ENCODE results near the gene ANKRD35. TPM values are rescaled to one million over a fixed set of nuclear protein-coding genes. Genes with fewer than 3 reads are reported as not detected.

The ANKRD35 gene
- total and polyA plus RNA-seq, 4 donors = 3.8 to 23.6 (median 7.8) TPM

DNA sequence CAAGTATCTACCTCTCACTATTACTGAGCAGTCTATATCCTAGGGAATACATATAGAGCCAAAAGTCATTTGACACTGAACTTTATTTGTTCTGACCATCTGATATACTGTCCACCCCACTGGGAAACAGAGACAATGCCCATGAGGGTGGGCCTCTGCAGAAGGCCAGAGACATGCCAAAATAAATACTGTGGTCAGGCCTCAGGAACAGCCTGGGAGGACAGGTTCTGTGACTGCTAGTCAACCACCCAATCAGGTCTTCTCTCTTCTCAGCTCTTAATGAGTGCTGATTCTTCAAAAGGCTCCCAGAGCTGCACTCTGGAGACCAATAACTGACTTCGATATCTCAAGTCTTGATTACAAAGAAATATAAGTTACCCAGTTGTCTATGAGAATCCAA, 5.5 kb upstream of the ANKRD35 start:
- H3K27ac ChIP-seq (ENCODE audit: low read depth in 1 of 2, low read length in 2 of 2) = peak overlapping the region; percentile 84 to 94
- ATAC-seq (ENCODE audit: low FRiP score) = no peak
- WGBS, 2 donors = 11 to 23% methylated on average over 1 of the region's 1 CpG
- no peak overlapping the region for H3K4me3 ChIP-seq (ENCODE audit: low read length in 2 of 2)
- intact Hi-C loops (cut with DNase I) = loop anchor here (2.0 to 10.0 kb wide), 2 partner anchors 20 to 124 kb away; partner anchors contain the start of gene ITGA10 (in 1 of the 2)
- no peaks in the 10 kb centered on the region for H3K27me3 ChIP-seq (ENCODE audit: control insufficient read depth in 1 of 2, insufficient read depth in 2 of 2, low read length in 1 of 2)
- H3K9me3 ChIP-seq (ENCODE audit: control insufficient read depth, low read length) = no peaks in the 10 kb centered on the region
- DNase-seq = no peak
- H3K4me1 ChIP-seq (ENCODE audit: control insufficient read depth in 1 of 2, insufficient read depth in 2 of 2, low read length in 2 of 2) = peaks cover 6% of the 10 kb centered on the region in 2 donors
- peaks cover 2% of the 10 kb centered on the region in 2 donors for H3K36me3 ChIP-seq (ENCODE audit: control insufficient read depth in 1 of 2, insufficient read depth in 2 of 2, low read length in 1 of 2)

DNA sequence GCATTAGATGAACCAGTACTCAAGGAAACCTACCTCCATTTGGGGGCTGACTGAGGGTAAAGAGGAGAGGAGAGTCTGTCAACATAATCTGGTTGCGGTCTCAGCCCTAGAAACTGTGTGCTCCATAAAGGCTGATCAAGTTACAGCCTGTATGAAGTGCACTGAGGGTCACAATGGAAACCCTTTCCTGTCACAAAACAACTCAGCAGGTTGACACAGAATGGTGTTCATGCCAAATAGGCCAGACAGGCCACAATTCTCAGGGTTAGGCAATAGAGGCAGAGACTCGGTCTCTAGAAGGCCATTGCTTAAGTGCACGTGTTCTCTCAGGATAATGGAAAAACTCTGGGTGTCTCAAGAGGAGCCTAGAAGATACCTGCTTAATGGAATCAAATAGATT, 4.1 kb upstream of the ANKRD35 start:
- ATAC-seq (ENCODE audit: low FRiP score) (no peak), DNase-seq (no peak)
- intact Hi-C loops (cut with DNase I) = loop anchor here (2.0 to 10.0 kb wide), 2 partner anchors 21 to 125 kb away; partner anchors contain the start of gene ITGA10 (in 1 of the 2)
- Histone ChIP-seq H3K36me3 (ENCODE audit: control insufficient read depth in 1 of 2, insufficient read depth in 2 of 2, low read length in 1 of 2) (peaks cover 0 to 2% of the 10 kb centered on the region in 2 donors), H3K27me3 (ENCODE audit: control insufficient read depth in 1 of 2, insufficient read depth in 2 of 2, low read length in 1 of 2) (no peaks in the 10 kb centered on the region), H3K27ac (ENCODE audit: low read depth in 1 of 2, low read length in 2 of 2) (peak overlapping the region in 1 of 2 donors; percentile 68), H3K4me1 (ENCODE audit: control insufficient read depth in 1 of 2, insufficient read depth in 2 of 2, low read length in 2 of 2) (peaks cover 6% of the 10 kb centered on the region in 2 donors), H3K9me3 (ENCODE audit: control insufficient read depth, low read length) (no peaks in the 10 kb centered on the region), H3K4me3 (ENCODE audit: low read length in 2 of 2) (no peak overlapping the region)
- WGBS, 2 donors = 87 to 94% methylated on average over 3 of the region's 3 CpGs

DNA sequence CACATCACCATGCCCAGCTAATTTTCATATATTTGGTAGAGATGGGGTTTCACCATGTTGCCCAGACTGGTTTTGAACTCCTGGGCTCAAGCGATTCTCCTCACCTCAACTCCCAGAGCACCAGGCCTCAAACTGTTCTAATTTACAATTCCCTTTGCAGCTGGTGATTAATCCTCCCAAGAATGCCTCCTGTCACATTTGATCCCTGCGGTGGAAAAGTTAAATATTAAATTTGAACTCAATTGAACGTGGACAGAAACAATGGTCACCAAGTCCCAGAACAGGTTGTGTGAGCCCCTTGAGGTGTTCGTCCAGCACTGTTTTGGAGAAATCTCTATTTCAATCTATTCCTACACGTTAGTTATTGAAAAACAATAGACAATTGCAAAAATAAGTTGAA, 2.0 kb upstream of the ANKRD35 start:
- no peak overlapping the region for H3K4me3 ChIP-seq (ENCODE audit: low read length in 2 of 2)
- H3K4me1 ChIP-seq (ENCODE audit: control insufficient read depth in 1 of 2, insufficient read depth in 2 of 2, low read length in 2 of 2) = peaks cover 0 to 6% of the 10 kb centered on the region in 2 donors
- H3K36me3 ChIP-seq (ENCODE audit: control insufficient read depth in 1 of 2, insufficient read depth in 2 of 2, low read length in 1 of 2) = no peaks in the 10 kb centered on the region
- DNase-seq = no peak
- ATAC-seq (ENCODE audit: low FRiP score) = no peak
- 49 to 59% methylated on average over 5 of the region's 5 CpGs for WGBS, 2 donors
- no peaks in the 10 kb centered on the region for H3K27me3 ChIP-seq (ENCODE audit: control insufficient read depth in 1 of 2, insufficient read depth in 2 of 2, low read length in 1 of 2)
- no peak overlapping the region for H3K27ac ChIP-seq (ENCODE audit: low read depth in 1 of 2, low read length in 2 of 2)
- H3K9me3 ChIP-seq (ENCODE audit: control insufficient read depth, low read length) = no peaks in the 10 kb centered on the region
- intact Hi-C loops (cut with DNase I) = no loop called here

DNA sequence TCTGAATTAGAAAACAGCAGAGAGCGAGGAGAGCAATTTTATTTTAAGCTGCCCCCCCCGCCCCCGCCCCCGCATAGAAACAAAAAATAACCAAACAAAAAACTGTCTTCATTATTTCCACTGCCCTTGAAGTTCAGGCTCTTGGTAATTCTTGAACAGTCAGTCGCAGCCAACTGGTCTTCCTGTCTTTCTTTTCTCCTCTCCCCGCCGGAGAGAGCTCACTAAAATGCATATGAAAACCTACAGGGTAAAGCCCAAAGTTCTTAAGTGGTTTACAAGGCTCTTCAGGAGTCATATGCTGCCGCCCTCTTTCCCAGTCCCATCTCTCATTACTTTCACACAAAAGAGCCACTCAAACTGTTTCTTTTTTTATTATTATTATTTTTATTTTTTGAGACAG, 1.1 kb upstream of the ANKRD35 start:
- intact Hi-C loops (cut with DNase I) = no loop called here
- WGBS, 2 donors = 43 to 52% methylated on average over 8 of the region's 8 CpGs
- Histone ChIP-seq H3K4me1 (ENCODE audit: control insufficient read depth in 1 of 2, insufficient read depth in 2 of 2, low read length in 2 of 2) (peaks cover 0 to 6% of the 10 kb centered on the region in 2 donors), H3K27ac (ENCODE audit: low read depth in 1 of 2, low read length in 2 of 2) (no peak overlapping the region), H3K36me3 (ENCODE audit: control insufficient read depth in 1 of 2, insufficient read depth in 2 of 2, low read length in 1 of 2) (no peaks in the 10 kb centered on the region), H3K9me3 (ENCODE audit: control insufficient read depth, low read length) (no peaks in the 10 kb centered on the region), H3K4me3 (ENCODE audit: low read length in 2 of 2) (no peak overlapping the region), H3K27me3 (ENCODE audit: control insufficient read depth in 1 of 2, insufficient read depth in 2 of 2, low read length in 1 of 2) (no peaks in the 10 kb centered on the region)
- ATAC-seq (ENCODE audit: low FRiP score) = no peak
- DNase-seq = no peak

DNA sequence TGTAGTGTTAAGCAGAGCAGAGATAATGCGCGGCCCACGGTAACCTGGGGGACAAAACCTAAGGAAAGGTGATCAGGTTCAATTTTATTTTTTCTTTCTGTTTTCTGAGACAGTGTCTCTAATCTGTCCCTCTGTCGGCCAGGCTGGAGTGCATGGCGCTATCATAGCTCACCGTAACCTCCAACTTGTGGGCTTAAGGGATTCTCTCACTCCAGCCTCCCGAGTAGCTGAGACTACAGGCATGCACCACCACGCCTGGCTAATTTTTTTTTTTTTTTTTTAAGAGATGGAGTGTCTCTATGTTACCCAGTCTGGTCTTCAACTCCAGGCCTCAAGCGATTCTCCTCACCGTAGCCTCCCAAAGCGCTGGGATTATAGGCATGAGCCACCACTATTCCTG, 724 bp upstream of the ANKRD35 start:
- Histone ChIP-seq H3K27me3 (ENCODE audit: control insufficient read depth in 1 of 2, insufficient read depth in 2 of 2, low read length in 1 of 2) (no peaks in the 10 kb centered on the region), H3K36me3 (ENCODE audit: control insufficient read depth in 1 of 2, insufficient read depth in 2 of 2, low read length in 1 of 2) (no peaks in the 10 kb centered on the region), H3K4me3 (ENCODE audit: low read length in 2 of 2) (peak overlapping the region; percentile 42 to 87), H3K4me1 (ENCODE audit: control insufficient read depth in 1 of 2, insufficient read depth in 2 of 2, low read length in 2 of 2) (peaks cover 0 to 4% of the 10 kb centered on the region in 2 donors), H3K9me3 (ENCODE audit: control insufficient read depth, low read length) (no peaks in the 10 kb centered on the region), H3K27ac (ENCODE audit: low read depth in 1 of 2, low read length in 2 of 2) (no peak overlapping the region)
- 42 to 46% methylated on average over 11 of the region's 11 CpGs for WGBS, 2 donors
- intact Hi-C loops (cut with DNase I) = no loop called here
- DNase-seq = no peak
- peak; percentile 21 for ATAC-seq (ENCODE audit: low FRiP score)

DNA sequence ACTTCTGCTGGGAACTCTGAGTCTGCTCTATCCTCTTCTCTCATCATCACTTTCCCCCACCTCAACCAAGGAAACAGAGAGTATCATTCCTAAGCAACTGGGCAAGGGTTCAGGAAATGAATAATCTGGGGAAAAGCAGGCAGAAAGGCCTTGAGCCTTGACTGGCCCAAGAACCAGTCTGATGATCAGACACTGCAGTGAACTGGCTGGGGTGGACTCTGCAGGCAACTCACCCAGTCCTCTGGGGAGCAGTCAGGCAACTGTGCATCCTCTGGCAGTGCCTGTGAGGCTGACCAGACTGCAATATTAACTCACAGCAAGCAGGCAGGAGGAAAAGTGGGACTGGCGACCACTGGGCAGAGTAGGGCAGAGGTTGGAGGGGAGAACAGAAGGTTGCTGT, 991 bp downstream of the ANKRD35 start:
- intact Hi-C loops (cut with DNase I) = no loop called here
- H3K27me3 ChIP-seq (ENCODE audit: control insufficient read depth in 1 of 2, insufficient read depth in 2 of 2, low read length in 1 of 2) = no peaks in the 10 kb centered on the region
- no peak overlapping the region for H3K4me3 ChIP-seq (ENCODE audit: low read length in 2 of 2)
- 94 to 96% methylated on average over 1 of the region's 1 CpG for WGBS, 2 donors
- DNase-seq (no peak), ATAC-seq (ENCODE audit: low FRiP score) (no peak)
- no peaks in the 10 kb centered on the region for H3K4me1 ChIP-seq (ENCODE audit: control insufficient read depth in 1 of 2, insufficient read depth in 2 of 2, low read length in 2 of 2)
- no peaks in the 10 kb centered on the region for H3K9me3 ChIP-seq (ENCODE audit: control insufficient read depth, low read length)
- no peaks in the 10 kb centered on the region for H3K36me3 ChIP-seq (ENCODE audit: control insufficient read depth in 1 of 2, insufficient read depth in 2 of 2, low read length in 1 of 2)
- no peak overlapping the region for H3K27ac ChIP-seq (ENCODE audit: low read depth in 1 of 2, low read length in 2 of 2)

DNA sequence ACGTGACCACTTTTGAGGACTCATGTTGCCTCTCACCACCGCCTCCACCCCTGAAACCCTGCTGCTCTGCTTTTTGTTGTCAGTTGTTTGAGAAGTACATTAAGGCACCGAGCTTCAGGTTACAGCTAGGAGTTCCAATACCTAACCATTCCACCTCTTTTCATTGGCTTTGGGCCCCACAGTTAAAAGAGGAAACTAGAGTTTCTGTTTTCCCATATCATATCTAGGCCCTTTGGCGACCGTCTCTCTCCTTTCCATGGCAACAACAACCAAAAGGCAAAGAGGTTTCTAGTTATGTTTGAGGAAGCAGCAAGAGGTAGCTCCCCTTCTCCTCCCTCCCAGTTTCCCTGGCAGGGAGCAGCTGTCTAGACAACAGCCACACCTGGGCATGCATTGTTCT, 5.9 kb downstream of the ANKRD35 start:
- Histone ChIP-seq H3K27ac (ENCODE audit: low read depth in 1 of 2, low read length in 2 of 2) (no peak overlapping the region), H3K36me3 (ENCODE audit: control insufficient read depth in 1 of 2, insufficient read depth in 2 of 2, low read length in 1 of 2) (no peaks in the 10 kb centered on the region), H3K4me3 (ENCODE audit: low read length in 2 of 2) (no peak overlapping the region), H3K27me3 (ENCODE audit: control insufficient read depth in 1 of 2, insufficient read depth in 2 of 2, low read length in 1 of 2) (no peaks in the 10 kb centered on the region), H3K4me1 (ENCODE audit: control insufficient read depth in 1 of 2, insufficient read depth in 2 of 2, low read length in 2 of 2) (no peaks in the 10 kb centered on the region), H3K9me3 (ENCODE audit: control insufficient read depth, low read length) (no peaks in the 10 kb centered on the region)
- DNase-seq (no peak), ATAC-seq (ENCODE audit: low FRiP score) (no peak)
- intact Hi-C loops (cut with DNase I) = loop anchor here in 1 of 2 donors (10.0 kb wide), 1 partner anchor 75 kb away; the partner anchor contains the start of gene LIX1L
- 70 to 77% methylated on average over 5 of the region's 5 CpGs for WGBS, 2 donors

DNA sequence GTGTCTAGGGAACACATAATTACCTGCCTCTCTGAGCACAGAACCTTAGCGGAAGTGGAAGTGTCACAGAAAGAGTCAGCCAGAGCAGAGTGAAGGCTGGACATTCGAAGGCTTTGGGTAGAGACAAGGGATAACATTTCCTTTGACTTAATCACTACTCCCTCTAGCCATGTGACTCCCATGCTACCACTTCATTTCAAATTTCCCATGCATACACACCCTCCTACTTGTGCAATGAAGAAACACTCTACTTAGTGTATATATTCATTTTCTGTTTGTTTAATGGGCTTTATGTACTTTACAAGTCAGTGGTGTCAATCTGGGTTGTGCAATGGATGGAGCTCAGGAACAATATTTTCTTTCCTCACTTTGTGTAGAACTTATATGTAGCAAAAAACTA, 6.9 kb downstream of the ANKRD35 start:
- H3K4me1 ChIP-seq (ENCODE audit: control insufficient read depth in 1 of 2, insufficient read depth in 2 of 2, low read length in 2 of 2) = no peaks in the 10 kb centered on the region
- no peaks in the 10 kb centered on the region for H3K9me3 ChIP-seq (ENCODE audit: control insufficient read depth, low read length)
- ATAC-seq (ENCODE audit: low FRiP score) = no peak
- H3K4me3 ChIP-seq (ENCODE audit: low read length in 2 of 2) = no peak overlapping the region
- no peak for DNase-seq
- H3K27ac ChIP-seq (ENCODE audit: low read depth in 1 of 2, low read length in 2 of 2) = no peak overlapping the region
- 85 to 94% methylated on average over 2 of the region's 2 CpGs for WGBS, 2 donors
- intact Hi-C loops (cut with DNase I) = loop anchor here in 1 of 2 donors (10.0 kb wide), 1 partner anchor 76 kb away; the partner anchor contains the start of gene LIX1L
- H3K27me3 ChIP-seq (ENCODE audit: control insufficient read depth in 1 of 2, insufficient read depth in 2 of 2, low read length in 1 of 2) = no peaks in the 10 kb centered on the region
- H3K36me3 ChIP-seq (ENCODE audit: control insufficient read depth in 1 of 2, insufficient read depth in 2 of 2, low read length in 1 of 2) = no peaks in the 10 kb centered on the region

DNA sequence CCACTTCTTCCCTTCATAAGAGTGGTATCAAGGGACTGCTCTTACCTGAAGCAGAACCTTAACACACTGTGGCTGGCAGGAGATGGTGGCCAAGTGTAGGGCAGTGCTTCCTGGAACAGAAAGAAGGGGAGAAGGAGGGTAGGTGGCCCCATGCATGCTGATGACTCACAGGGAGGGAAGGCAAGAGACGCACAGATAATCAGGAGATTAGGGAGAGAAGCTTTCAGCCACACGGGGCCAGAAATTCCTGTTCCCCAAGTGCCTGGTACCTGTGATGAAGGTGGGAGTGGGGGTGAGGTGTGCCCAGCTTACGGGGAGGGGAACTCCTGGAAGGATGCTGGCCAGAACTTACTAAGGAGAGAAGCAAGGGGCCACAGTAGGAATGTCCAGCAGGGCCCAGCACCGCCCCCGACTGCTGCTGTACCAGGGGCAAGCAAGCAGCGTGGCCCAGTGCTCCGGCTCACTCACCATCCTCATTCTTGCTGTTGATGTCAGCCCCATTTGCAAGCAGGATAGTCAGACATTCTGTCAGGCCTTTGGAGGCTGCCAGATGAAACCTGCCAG, 7.7 kb downstream of the ANKRD35 start:
- Histone ChIP-seq H3K27ac (ENCODE audit: low read depth in 1 of 2, low read length in 2 of 2) (no peak overlapping the region), H3K27me3 (ENCODE audit: control insufficient read depth in 1 of 2, insufficient read depth in 2 of 2, low read length in 1 of 2) (no peaks in the 10 kb centered on the region), H3K36me3 (ENCODE audit: control insufficient read depth in 1 of 2, insufficient read depth in 2 of 2, low read length in 1 of 2) (no peaks in the 10 kb centered on the region), H3K4me3 (ENCODE audit: low read length in 2 of 2) (no peak overlapping the region), H3K4me1 (ENCODE audit: control insufficient read depth in 1 of 2, insufficient read depth in 2 of 2, low read length in 2 of 2) (no peaks in the 10 kb centered on the region), H3K9me3 (ENCODE audit: control insufficient read depth, low read length) (no peaks in the 10 kb centered on the region)
- ATAC-seq (ENCODE audit: low FRiP score) (no peak), DNase-seq (no peak)
- intact Hi-C loops (cut with DNase I) = loop anchor here in 1 of 2 donors (10.0 kb wide), 1 partner anchor 77 kb away; the partner anchor contains the start of gene LIX1L
- 90 to 94% methylated on average over 7 of the region's 7 CpGs for WGBS, 2 donors
